Stimulated activated CD4-positive, alpha-beta T cell treated with anti-CD3 and anti-CD28 coated beads, Interleukin-2, amount 100 ng/mL, for 48 hours (primary cell): ENCODE results near the gene LRRC74B.
"Not testable (repeated sequence)": the region's sequence is repeated elsewhere in the genome, so short reads cannot be mapped to it uniquely, and the experiment has no call there.

Experiments
- DNase-seq, 2 donors: peaks; one replicate each; pipeline ENCODE4 v3.0.0-alpha.2; 2020

LRRC74B gene

DNA sequence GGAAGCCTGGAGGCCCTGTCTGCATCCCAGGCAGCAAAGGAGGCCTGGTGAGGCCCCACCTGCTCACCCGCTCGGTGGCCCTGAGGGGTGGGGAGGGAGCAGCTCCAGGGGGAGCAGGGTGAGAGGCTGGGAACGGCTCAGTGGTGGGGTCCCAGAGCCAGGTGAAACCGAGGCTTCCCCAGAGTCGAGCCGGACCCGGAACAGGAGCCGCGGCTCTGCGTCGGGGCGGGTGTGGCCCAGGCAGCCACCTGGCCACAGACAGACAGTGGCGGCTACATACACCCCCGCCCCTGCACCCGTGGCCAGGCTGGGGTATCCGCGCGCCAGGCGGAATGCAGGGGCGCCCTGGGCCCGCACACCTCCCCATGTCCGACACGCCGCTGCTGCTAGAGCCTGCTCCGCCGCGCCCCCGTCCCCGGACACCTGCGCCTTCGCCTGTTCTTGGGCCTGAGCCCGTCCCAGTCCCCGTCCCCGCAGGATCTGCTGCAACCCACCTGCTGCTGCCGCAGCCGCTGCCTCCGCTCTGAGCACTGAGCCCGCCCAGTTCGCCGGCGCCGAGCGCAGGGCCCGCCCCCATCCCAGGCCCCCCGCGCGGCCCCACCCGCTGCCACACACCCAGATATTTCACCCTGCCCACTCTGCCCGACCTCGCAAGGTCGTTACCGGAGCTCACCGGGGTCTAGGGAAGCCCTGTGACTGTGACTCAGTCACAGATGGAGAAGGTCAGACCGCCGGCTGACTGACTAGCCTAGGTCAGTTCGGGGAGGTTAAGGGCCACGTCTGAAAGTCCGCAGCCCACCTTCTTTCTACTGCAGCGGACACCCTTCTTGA is 13.5 kb upstream of the LRRC74B start, which contains the start of gene SLC7A4:
Gene SLC7A4 (minus strand): TSS at position 525 of the 831 bp plus-strand sequence. CDS start 749 bp downstream, outside the sequence.
- no peak for DNase-seq

DNA sequence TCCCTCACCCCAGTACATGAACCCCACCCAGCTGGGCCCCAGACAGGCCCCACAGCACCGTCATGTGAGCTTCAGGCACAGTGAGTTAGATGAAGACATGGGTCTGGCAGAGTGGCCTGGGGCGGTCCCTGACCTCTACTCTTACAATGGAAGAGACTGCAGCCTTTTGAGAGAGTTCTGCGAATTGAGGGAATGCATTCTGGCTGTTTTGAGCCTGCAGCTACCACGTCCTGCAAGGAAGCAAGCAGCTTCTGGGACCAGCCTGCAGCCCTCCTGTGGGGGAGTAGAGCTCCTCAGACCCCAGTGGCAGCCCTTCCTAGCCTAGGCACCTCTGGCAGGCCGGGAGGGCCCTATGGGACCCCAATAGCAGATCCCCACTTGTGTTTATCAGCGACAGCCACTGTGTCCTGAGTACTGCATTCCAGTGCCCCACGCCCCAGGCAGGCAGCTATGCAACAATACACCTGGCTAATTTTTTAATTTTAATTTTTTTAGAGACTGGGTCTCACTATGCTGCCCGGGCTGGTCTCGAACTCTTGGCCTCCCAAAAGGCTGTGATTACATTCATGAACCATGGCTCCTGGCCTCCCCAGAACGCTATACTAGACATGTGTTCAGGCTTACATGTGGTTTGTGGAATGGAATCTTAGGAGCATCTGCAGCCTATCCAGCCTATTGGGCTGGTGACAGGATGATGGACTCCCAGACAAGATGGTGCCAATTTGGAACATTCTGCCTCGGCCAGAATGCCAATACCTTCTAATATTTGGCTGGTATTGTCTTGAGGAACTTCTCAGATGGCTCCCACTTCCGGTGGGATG is 12.7 kb upstream of the LRRC74B start:
- DNase-seq, result no peak

DNA sequence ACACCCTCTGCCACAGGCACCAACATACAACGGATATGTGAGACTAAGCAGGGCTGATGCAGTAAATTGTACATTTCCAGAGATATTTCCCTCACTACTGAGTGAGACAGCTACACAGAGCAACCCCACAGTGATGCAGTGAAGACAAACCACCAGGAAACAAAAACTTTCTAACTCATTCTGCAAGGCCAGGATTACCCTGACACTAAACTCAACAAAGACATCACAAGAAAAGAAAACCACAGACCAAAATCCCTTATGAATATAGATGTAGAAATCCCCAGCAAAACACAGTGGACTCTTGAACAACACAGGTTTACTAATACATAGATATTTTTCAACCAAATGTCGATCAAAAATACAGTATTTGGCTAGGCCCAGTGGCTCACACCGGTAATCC is 11.9 kb upstream of the LRRC74B start:
- no peak for DNase-seq

DNA sequence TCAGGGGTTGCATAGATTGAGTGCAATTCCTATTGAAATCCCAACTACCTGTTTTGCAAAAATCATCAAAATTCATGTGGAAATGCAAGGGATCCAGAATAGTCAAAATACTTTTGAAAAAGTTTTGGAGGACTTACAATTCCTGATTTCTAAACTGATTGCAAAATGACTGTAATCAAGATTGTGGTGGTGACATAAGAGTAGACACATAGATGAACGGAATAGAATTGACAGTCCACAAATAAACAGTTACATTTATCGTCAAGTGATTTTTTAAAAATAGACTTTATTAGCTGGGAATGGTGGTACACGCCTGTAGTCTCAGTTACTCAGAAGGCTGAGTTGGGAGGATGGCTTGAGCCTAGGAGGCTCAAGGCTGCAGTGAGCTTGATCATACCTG is 10.8 kb upstream of the LRRC74B start:
- no peak for DNase-seq

DNA sequence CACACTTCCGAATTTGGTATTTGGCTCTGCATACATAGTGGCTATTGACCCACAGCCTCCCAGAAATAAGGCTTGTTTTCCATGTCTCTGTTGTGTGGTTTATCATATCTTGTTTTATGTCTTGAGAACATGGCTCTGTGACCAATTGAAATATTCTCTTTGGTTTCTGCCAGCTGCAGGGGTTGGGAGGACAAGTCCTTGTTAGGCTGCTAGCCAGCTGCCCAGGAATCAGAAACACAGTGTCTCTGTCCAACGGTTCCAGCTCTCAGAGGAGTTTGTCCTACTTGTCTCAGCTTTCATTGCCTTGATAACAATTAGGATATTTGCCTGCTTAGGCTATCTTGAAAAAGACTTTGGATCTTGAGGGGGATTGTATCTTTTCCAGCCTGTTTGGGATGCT is 7.3 kb upstream of the LRRC74B start:
- DNase-seq, result no peak

DNA sequence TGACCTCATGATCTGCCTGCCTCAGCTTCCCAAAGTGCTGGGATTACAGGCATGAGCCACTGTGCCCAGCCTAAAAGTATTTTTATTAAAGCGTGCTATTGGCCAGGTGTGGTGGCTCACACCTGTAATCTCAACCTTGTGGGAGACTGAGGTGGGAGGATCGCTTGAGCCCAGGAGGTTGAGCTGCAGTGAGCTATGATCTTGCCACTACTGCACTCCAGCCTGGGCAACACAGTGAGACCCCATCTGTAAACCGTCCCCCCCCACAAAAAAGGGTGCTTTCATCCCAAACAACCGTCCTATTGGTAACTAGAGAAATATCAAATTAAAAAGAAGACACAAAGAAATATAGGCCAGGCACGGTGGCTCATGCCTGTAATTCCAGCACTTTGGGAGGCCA is 6.6 kb upstream of the LRRC74B start:
- not testable (repeated sequence) for DNase-seq

DNA sequence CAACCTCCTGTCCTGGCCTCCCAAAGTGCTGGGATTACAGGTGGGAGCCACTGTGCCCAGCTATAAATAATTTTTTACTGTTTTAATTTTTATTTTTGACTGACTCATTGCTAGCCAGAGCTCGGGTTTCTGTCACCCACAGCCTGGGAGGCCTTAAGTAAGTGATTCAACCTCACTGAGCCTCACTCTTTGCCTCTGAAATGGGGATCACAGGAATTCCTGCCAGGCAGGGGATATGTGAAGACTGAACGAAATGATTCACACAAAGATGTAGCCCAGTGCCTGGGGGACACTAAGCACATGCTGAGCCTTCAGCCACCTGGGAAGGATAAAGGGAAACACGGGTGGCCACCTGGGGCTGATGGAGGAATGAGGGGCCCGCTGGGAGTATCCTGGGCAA is 3.8 kb upstream of the LRRC74B start:
- DNase-seq, result no peak

DNA sequence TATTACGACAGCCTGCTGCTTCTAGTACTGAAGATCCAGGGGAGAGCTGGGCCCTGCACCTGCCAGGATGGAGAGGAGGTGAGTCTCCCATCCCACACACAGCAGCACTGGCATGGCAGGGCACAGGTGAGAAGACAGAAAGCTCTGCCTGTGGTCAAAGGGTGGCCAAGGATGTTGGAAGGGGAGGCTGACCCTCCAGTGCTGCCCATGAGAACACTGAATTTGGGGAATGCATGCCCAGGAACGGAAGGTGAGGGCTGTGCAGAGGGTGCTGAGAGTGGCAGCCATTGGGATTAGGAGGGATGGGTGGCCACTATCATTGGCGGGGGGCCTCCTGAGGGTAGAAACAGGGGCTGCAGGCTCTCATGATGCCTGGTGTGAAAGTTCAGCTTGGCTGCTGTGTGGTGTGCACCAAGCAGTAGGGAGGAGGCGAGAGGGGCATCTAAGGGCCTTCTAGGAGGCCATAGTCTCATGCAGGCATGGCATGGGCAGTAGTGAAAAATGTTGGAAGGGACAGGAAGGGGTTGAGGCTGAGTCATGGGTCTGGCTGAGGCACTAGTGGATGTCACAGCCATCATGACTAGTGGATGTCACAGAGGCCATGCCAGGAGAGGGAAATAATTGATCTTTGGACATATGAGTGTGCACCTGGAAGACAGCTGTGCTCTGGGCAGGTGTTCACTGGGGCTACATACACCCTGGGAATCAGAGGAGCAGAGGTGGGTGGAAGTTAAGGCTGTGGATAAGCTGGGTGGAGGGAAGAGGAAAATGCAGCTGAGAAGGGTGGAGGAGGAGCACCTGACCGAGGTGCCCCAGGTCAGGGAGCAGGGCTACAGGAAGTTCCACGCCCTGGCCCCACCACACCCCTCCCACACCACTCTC is 2.5 kb upstream of the LRRC74B start:
- DNase-seq, result no peak

DNA sequence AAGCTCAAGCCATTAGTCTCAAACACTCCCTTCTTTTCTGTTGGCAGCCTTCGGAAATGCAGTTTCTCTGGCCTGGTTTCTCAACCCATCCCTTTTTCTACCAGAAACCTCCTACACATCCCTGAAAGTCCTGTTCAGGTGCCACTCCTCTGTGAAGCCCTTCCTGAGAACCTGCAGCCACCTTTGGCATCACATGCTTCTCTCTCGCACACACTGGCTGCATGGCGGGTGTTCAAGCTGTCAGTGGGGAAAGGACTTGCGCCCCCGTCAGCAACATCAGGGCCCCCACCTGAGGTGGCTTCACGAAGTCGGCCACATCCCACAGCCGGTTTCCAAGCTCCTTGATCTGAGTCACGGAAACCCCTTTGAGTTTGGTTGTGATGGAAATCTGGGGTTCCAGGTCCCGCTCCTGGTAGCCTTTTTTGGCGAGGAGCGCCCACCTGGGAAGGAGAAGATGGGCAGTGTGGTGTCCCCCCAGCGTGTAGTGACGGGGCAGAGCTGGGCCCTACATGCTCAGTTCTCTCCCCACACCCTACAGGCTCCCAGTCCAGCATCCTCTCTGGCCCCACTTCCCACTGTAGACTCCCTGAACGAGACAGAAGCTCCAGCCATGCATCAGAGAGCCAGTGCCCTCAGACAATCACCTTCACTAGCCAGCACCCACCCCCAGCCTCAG is 1.7 kb upstream of the LRRC74B start:
- DNase-seq, result no peak

DNA sequence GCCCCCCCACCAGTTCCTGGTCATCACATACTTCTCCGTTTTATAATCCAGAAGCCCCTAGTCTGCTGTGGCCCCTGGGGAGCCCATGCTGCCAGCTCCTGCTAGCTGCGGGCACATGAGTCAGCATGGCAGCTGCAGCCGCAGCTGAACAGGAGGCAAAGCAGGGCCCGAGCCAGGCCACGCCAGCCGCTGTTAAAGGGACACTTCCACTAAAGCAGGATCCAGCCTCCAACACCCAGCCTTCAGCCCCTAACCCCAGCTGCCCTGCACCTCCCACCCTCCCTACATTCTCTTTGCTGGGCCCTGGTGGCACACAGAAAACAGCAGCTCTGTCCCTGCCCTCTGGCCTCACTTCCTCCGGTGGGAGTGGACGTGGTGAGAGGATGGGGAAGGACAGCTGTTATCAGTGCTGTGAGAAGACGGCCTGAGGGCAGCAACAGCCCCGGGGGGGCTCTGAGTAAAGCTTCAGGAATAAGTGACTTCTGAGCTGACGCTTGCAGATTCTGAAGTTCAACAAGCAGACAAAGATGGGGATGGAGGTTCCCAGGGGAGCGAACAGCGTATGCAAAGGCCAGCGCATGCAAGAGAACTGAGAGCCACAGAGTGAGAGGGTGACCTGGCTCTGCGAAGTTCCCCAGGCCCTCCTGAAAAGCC is 688 bp upstream of the LRRC74B start:
- no peak for DNase-seq

DNA sequence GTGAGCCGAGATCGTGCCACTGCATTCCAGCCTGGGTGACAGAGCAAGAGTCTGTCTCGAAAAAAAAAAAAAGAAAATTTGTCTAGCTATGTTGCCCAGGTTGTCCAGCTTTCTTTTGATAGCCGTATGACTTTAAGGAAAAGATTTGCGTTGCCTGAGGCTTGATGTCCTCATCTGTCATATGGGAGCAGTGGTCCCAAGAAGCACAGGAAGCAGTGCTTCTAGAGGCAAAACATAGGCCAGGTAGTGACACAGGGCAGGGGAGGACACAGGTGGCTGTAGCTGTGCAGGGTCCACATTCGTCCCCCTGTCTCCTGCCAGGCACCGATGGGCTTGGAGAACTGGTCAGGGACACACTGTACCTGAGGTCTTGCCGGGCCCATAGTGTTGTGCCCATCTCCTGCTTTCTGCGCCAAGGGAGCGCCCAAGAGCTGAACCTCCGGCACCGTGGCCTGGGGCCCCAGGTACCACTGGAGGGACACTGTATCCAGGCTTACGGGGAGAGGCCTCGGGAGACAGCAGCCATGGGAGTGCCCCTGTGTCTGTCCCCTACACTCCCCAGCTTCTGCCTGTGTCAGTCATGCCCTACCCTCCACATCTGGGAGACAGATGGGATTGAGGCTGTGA is 1.4 kb downstream of the LRRC74B start:
- no peak for DNase-seq

DNA sequence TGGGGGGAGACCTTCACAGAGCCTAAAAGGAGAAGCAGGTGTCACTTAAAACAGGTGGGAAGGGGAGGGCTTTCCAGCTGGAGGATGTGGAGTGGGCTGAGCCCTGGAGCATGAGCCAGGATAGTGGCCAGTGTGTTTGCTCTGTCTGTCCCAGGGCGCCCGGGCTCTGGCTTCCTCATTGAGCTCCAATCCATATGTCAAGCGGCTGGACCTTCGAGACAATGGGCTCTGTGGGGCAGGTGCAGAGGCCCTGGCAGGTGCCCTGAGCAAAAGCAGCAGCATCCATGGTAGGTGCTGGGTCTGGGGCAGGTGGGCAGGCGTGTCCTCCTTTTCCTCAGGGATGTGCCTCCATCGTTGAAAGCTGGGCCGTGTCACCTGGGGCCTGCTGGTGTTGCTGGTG is 2.0 kb downstream of the LRRC74B start:
- DNase-seq, result no peak

DNA sequence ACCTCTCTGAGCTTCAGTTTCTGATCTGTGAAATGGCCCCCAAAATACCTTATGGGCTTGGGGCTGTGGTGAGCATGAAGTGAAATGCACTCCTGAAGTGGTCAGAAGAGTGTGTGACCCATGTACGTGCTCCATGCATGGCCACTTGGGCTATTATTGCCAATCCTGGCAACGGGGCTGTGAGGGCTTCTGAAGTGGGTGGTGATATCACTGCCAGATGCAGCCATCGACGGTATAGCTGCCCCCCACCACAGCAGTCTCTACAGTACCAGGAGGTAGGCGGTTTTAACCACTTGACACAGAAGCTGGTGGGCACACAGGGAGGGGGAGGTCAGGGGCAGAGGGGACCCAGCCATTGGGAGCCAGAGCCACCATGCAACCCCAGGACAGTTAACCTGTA is 2.7 kb downstream of the LRRC74B start:
- not testable (repeated sequence) for DNase-seq

DNA sequence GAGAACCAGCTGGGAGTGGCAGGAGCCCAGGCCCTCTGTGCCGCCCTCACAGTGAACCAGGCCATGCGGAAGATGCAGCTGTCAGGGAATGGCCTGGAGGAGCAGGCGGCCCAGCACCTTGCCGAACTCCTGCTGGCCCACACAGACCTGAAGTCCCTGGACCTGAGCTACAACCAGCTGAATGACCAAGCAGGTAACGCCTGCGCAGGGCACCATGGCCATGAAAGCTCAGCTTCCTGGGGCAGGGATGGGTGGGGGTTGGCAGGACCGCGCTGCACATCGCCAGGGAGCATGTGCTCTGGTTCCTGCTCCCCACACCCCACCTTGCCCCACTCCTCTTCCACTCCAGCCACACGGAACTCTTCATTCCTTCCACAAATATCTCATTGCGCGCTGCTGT is 3.2 kb downstream of the LRRC74B start:
- not testable (repeated sequence) for DNase-seq

DNA sequence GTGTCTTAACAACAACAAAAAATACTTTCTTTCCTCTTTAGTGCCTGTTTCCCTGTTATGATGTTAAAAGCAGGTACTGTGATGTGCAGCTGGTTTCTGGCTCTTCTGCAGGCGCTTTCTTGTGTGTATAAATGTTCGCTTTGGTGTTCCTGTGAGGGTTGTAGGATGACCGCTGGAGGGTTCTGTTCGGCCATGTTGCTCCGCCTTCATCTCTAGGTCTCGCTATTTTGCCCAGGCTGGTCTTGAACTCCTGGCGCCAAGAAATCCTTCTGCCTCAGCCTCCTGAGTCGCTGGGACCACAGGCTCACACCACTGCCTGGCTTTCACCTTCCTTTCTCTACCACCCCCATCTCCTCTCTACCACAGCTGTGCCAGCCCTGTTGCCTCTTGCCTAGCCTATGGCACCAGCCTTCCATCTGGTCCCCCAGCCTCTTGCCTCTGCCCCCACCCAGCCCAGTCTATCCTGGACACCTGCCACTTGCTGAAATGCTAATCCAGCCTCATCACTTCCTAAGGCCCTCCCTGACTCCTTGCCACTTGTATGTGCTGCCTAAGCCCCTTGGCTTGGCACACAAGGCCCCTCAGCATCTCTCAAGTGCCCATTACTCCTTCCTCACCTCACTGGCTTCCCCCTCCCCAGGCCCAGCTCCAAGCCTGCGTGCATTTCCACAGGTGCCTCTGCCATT is 5.5 kb downstream of the LRRC74B start:
- no peak for DNase-seq

DNA sequence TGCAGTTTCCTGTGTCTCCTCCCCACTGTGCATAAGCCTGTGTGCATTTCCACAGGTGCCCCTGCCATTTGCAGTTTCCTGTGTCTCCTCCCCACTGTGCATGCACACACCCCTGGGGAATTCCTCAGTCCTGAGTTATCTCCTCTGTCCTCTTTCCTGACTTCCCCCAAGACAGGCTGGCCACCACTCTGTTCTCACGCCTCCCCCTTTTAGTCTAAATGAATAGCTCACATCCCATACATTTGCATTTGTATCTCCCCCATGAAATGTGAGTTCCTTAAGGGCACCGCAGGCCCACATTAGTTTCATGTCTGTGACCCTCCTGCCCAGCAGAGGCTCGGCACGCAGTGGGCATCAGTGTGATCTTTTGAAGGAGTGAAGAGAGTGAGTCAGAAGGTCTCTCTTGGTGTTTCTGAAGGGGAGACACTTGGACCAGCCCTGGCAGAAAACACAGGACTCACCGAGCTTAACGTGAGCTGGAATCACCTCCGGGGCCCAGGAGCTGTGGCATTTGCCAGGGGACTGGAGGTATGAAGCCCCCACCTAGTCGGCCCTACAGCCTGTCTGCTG is 6.2 kb downstream of the LRRC74B start:
- DNase-seq, result no peak

DNA sequence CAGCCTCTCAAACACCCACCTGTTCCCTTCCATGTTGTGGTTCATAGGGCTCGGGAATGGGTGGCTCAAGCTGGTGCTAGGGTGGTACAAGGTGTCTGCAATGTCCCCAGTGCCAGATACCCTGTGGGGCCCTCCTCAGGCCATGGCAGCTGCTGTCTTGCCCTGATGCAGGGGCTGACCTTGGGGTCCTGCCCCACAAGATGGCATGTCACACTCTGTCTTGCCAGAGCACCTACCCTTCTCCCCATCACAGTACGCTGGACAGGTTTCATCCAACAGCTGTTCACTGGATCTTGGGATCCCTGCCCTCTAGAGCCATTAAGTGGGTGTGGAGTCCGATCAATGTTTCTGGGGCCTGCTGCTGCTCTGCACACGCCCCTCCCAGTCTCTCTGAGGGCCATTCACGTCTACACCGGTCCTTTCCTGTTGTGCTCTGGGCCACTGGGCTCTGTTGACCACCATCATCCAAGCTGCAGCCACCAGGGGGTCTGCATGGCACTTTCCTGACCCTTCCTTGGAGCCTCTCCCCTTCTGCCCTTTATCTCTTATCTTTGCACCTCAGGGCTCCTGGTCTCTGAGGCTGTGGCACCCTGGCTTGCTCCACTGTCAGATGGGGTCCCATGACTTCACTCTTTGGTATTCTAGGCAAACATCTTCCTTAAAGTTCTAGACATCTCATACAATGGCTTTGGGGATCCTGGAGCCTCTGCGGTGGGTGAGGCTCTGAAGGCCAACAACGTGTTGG is 7.1 kb downstream of the LRRC74B start:
- DNase-seq, result no peak

DNA sequence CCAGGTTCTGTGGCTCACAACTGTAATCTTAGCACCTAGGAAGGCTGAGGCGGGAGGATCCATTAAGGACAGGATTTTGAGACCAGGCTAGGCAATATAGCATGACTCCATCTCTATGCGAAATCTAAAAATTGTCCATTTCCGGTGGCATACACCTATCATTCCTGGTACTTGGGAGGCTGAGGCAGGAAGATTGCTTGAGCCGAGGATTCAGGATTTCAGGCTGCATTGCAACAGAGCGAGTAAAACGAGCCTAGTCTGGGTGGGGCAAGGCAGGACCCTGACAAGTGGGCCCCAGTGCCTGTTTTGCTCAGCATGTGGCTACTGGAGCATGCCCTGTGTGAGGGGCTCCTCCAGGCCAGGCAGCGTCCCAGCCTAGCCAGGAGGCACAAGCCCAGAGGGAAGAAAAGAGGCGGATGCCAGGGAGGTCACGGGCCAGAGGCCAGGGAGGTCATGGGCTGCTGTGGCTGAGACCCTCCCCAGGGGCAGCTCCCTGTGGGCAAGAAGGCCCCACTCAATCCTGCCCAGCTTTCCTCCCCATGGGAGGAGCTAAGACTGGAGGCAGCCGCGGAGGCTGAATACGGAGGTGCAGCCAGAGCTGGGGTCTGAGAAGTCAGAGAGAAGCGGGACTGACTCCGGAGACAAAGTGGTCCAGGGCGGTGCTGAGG is 8.4 kb downstream of the LRRC74B start:
- DNase-seq, result no peak
